ENCODE measurements around the gene KCNJ3.

KCNJ3 gene

GRCh38 chr2:154720651-154721050, 22.2 kb downstream of the KCNJ3 start:
- H3K4me2 ChIP-seq (ENCODE audit: low read depth, low read length): no peak overlapping the region
- H2AFZ ChIP-seq (ENCODE audit: low read length): no peak overlapping the region
- H3K9me2 ChIP-seq (replicated peaks; ENCODE audit: insufficient read depth, low read length): no peaks in the 10 kb centered on the region
- H3K79me2 ChIP-seq (ENCODE audit: low read length): no peaks in the 10 kb centered on the region
- no peaks in the 10 kb centered on the region for H3F3A ChIP-seq (ENCODE audit: insufficient read depth, low read length)
- H4K20me1 ChIP-seq (ENCODE audit: insufficient read depth, low read length): no peaks in the 10 kb centered on the region
- H3K9me3 ChIP-seq (replicated peaks; ENCODE audit: insufficient read depth, low read length): no peaks in the 10 kb centered on the region
- no peak for TF ChIP-seq CTCF (IDR thresholded peaks at IDR 0.05; ENCODE audit: low read length)
- no peak for TF ChIP-seq EZH2phosphoT487 (IDR thresholded peaks at IDR 0.05; ENCODE audit: low read length)
- TF ChIP-seq EZH2 (optimal IDR thresholded peaks at IDR 0.05; ENCODE audit: low read depth, low read length): no peak
- H3K9ac ChIP-seq (ENCODE audit: low read length): no peak overlapping the region
- H3K27me3 ChIP-seq (replicated peaks; ENCODE audit: insufficient read depth, low read length): no peaks in the 10 kb centered on the region
- H3K4me1 ChIP-seq (ENCODE audit: low read length): no peaks in the 10 kb centered on the region
- H3K4me3 ChIP-seq (ENCODE audit: low read length): no peak overlapping the region
- DNase-seq: peak; percentile 8
- H3K27ac ChIP-seq (ENCODE audit: low read length): no peak overlapping the region
- no peaks in the 10 kb centered on the region for H3K36me3 ChIP-seq (replicated peaks; ENCODE audit: insufficient read depth, low read length)

GRCh38 chr2:154724194-154724797, 25.8 kb downstream of the KCNJ3 start:
- no peak for TF ChIP-seq EZH2phosphoT487 (IDR thresholded peaks at IDR 0.05; ENCODE audit: low read length)
- no peak for TF ChIP-seq EZH2 (optimal IDR thresholded peaks at IDR 0.05; ENCODE audit: low read depth, low read length)
- TF ChIP-seq CTCF (IDR thresholded peaks at IDR 0.05; ENCODE audit: low read length): no peak
- Histone ChIP-seq H3K79me2 (ENCODE audit: low read length) (no peaks in the 10 kb centered on the region), H3K9me2 (replicated peaks; ENCODE audit: insufficient read depth, low read length) (no peaks in the 10 kb centered on the region), H3K4me1 (ENCODE audit: low read length) (no peaks in the 10 kb centered on the region), H3K4me2 (ENCODE audit: low read depth, low read length) (no peak overlapping the region), H4K20me1 (ENCODE audit: insufficient read depth, low read length) (no peaks in the 10 kb centered on the region), H3K27me3 (replicated peaks; ENCODE audit: insufficient read depth, low read length) (no peaks in the 10 kb centered on the region), H3K27ac (ENCODE audit: low read length) (no peak overlapping the region), H3F3A (ENCODE audit: insufficient read depth, low read length) (no peaks in the 10 kb centered on the region), H3K4me3 (ENCODE audit: low read length) (no peak overlapping the region), H3K36me3 (replicated peaks; ENCODE audit: insufficient read depth, low read length) (no peaks in the 10 kb centered on the region), H3K9me3 (replicated peaks; ENCODE audit: insufficient read depth, low read length) (no peaks in the 10 kb centered on the region), H2AFZ (ENCODE audit: low read length) (no peak overlapping the region), H3K9ac (ENCODE audit: low read length) (no peak overlapping the region)
- no peak for DNase-seq

GRCh38 chr2:154740361-154740760, 41.9 kb downstream of the KCNJ3 start:
- Histone ChIP-seq H3K9me3 (replicated peaks; ENCODE audit: insufficient read depth, low read length) (no peaks in the 10 kb centered on the region), H2AFZ (ENCODE audit: low read length) (no peak overlapping the region), H3F3A (ENCODE audit: insufficient read depth, low read length) (no peaks in the 10 kb centered on the region), H3K9me2 (replicated peaks; ENCODE audit: insufficient read depth, low read length) (no peaks in the 10 kb centered on the region), H3K9ac (ENCODE audit: low read length) (no peak overlapping the region), H3K36me3 (replicated peaks; ENCODE audit: insufficient read depth, low read length) (no peaks in the 10 kb centered on the region), H3K4me3 (ENCODE audit: low read length) (no peak overlapping the region), H3K27me3 (replicated peaks; ENCODE audit: insufficient read depth, low read length) (no peaks in the 10 kb centered on the region), H3K4me1 (ENCODE audit: low read length) (no peaks in the 10 kb centered on the region), H4K20me1 (ENCODE audit: insufficient read depth, low read length) (no peaks in the 10 kb centered on the region), H3K4me2 (ENCODE audit: low read depth, low read length) (no peak overlapping the region), H3K79me2 (ENCODE audit: low read length) (no peaks in the 10 kb centered on the region), H3K27ac (ENCODE audit: low read length) (no peak overlapping the region)
- no peak for DNase-seq
- no peak for TF ChIP-seq EZH2phosphoT487 (IDR thresholded peaks at IDR 0.05; ENCODE audit: low read length)
- TF ChIP-seq EZH2 (optimal IDR thresholded peaks at IDR 0.05; ENCODE audit: low read depth, low read length): no peak
- no peak for TF ChIP-seq CTCF (IDR thresholded peaks at IDR 0.05; ENCODE audit: low read length)
